Activated T-cell treated with anti-CD3 and anti-CD28 coated beads, Interleukin-2, amount 50 U/mL, for 24 hours (primary cell): ENCODE results near the gene HSPB9.

Experiments
- DNase-seq: peaks from one replicate; pipeline ENCODE4 v3.0.0-alpha.2; 2020
- H3K27ac Mint-ChIP-seq: 2 replicates; pipeline ENCODE4 v1.8.0; 2020; ENCODE audit warnings: mild to moderate bottlenecking, mixed read lengths
- H3K27me3 Mint-ChIP-seq: 2 replicates; pipeline ENCODE4 v1.8.0; 2020; ENCODE audit warnings: mixed read lengths
- H3K36me3 Mint-ChIP-seq: 2 replicates; pipeline ENCODE4 v1.8.0; 2020; ENCODE audit warnings: low read depth, mixed read lengths
- H3K4me1 Mint-ChIP-seq: 2 replicates; pipeline ENCODE4 v1.8.0; 2020; ENCODE audit warnings: low read depth, mixed read lengths
- H3K4me3 Mint-ChIP-seq: 2 replicates; pipeline ENCODE4 v1.8.0; 2020; ENCODE audit warnings: mild to moderate bottlenecking, moderate library complexity, mixed read lengths
- H3K9me3 Mint-ChIP-seq: 2 replicates; pipeline ENCODE4 v1.8.0; 2020; ENCODE audit warnings: mixed read lengths

Gene HSPB9

DNA sequence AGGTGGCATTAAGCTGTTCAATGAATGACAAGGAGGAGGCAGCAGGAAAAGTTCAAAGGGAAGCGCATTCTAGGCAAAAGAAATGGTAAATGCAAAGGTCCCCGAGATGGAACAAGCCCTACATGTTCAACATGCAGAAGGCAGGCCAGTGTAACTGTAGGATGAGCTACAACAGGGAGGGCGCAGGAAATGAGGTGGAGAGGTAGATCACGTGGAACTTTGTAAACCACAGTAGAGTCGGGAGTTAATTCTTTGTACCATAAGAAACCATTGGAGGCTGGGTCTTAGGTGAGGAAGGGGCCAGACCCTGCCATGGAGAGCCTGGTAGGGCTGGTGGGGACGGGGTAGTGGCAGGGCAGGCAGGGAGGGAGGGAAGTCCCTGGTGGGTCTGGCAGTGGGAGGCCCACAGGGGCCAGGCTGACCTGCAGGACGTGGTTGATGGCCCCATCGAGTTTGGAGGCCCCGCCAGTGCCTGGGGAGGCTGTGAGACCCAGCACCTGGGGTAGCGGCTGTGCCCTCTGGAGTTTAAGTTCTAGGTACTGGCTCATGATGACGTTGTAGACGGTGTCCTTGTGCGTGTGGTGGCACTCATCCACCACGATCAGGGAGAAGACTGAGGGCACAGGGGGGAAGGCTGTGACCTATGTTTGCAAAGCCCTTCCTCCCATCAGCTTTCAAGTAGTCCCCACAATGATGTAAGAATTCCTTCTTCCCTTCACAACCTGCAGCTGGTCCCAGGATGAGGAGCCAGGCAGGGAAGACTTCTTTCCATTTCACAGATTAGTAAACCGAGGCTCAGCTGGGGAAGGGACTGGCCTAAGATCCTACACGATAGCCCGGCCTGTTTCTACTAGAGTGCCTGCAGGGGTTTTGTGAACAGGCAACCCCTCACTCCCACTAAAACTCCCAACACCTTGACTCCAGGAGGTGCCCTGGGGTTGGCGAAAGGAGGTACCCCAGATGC, 12.0 kb upstream of the HSPB9 start:
- H3K4me1 Mint-ChIP-seq = peaks cover 45% of the 10 kb centered on the region
- peaks cover 23% of the 10 kb centered on the region for H3K36me3 Mint-ChIP-seq
- no peaks in the 10 kb centered on the region for H3K9me3 Mint-ChIP-seq
- H3K27me3 Mint-ChIP-seq = no peaks in the 10 kb centered on the region
- peak overlapping the region; percentile 62 for H3K27ac Mint-ChIP-seq
- no peak overlapping the region for H3K4me3 Mint-ChIP-seq
- no peak for DNase-seq

DNA sequence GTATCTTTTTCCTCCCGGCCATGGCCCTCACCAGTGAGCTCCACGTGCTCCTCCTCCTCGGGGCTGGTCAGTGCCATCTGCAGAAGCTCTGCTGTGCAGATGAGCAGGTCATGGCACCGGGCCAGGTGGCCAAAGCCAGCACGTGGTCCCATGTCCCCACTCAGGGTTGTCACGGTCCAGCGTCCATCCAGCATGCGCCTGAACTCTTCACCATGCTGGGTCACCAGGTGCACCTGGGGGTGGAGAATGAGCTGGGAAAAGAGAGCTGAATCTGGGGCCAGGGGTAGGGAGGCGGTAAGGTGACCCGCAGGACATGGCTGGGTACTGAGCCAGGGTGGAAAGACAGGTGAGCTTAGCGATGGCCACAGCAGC, 11.4 kb upstream of the HSPB9 start:
- H3K36me3 Mint-ChIP-seq = peaks cover 30% of the 10 kb centered on the region
- H3K4me3 Mint-ChIP-seq = no peak overlapping the region
- no peak for DNase-seq
- H3K4me1 Mint-ChIP-seq = peaks cover 46% of the 10 kb centered on the region
- H3K9me3 Mint-ChIP-seq = no peaks in the 10 kb centered on the region
- H3K27me3 Mint-ChIP-seq = no peaks in the 10 kb centered on the region
- H3K27ac Mint-ChIP-seq = peak overlapping the region; percentile 35

DNA sequence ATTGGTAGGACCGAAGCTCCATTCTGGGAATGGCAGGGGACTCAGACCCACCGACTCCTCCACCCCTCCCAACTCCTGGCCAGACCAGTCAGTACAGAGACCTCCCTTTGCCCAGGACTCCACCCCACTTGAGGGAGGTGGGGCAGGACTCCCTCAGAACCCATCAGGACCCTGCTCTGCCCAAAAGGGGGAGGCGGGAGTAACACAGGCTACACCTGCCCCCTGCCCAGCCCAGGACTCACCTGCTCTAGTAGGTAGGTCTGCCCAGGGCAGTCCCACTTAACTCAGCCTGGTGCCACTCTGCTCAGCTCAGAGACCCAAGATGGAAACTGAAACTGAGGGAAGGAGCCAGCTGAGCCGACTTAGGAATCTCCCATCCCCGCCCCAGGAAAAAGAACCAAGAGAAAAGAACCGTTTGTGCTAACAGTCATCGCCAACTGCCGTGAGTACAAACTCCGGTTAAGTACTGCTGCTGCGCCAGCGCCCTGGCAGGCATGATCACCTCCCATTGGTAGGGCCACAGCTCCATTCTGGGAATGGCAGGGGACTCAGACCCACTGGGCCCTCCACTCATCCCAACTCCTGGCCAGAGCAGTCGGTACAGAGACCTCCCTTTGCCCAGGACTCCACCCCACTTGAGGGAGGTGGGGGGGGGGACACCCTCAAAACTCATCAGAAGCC, 10.6 kb upstream of the HSPB9 start:
- Mint-ChIP-seq H3K27me3 (no peaks in the 10 kb centered on the region), H3K27ac (peak overlapping the region; percentile 96), H3K4me3 (peak overlapping the region; percentile 70), H3K9me3 (no peaks in the 10 kb centered on the region), H3K4me1 (peaks cover 48% of the 10 kb centered on the region), H3K36me3 (peaks cover 37% of the 10 kb centered on the region)
- no peak for DNase-seq

DNA sequence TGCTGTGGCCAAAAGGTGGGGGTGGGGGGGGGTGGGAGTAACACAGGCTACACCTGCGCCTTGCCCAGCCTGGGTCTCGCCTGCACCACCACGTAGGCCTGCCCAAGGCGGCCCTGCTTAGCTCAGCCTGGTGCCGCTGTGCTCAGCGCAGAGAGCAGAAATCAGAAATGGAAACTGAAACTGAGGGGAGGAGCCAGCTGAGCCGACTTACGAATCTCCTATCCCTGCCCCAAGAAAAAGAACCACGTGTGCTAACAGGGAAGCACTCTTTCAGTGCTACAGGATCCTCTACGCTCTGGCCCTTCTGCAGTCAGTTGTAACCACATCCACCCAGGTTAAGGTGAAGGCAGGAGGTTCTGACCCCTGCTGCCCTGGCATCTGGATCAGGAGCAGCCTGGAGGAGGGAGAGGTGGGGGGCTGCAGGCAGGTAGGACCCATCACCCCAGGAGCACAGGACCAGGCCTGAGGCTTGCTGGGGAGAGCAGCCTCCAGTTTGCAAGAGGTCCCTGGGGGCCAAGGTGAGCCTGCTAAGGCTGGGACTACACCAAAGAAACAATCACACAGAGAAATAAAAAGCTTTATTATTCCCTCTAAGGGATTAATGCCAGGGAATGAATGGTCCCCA, 9.9 kb upstream of the HSPB9 start, which contains the start of gene DHX58:
TSS of gene DHX58 (minus strand) at position 163 of the 625 bp plus-strand sequence. CDS start 822 bp downstream, outside the sequence.
- peak; percentile 80 for DNase-seq
- Mint-ChIP-seq H3K9me3 (no peaks in the 10 kb centered on the region), H3K4me3 (peak within 1 kb of the TSS; percentile 70), H3K27me3 (no peaks in the 10 kb centered on the region), H3K36me3 (peaks cover 44% of the 10 kb centered on the region), H3K4me1 (peaks cover 46% of the 10 kb centered on the region), H3K27ac (peak within 1 kb of the TSS; percentile 96)

DNA sequence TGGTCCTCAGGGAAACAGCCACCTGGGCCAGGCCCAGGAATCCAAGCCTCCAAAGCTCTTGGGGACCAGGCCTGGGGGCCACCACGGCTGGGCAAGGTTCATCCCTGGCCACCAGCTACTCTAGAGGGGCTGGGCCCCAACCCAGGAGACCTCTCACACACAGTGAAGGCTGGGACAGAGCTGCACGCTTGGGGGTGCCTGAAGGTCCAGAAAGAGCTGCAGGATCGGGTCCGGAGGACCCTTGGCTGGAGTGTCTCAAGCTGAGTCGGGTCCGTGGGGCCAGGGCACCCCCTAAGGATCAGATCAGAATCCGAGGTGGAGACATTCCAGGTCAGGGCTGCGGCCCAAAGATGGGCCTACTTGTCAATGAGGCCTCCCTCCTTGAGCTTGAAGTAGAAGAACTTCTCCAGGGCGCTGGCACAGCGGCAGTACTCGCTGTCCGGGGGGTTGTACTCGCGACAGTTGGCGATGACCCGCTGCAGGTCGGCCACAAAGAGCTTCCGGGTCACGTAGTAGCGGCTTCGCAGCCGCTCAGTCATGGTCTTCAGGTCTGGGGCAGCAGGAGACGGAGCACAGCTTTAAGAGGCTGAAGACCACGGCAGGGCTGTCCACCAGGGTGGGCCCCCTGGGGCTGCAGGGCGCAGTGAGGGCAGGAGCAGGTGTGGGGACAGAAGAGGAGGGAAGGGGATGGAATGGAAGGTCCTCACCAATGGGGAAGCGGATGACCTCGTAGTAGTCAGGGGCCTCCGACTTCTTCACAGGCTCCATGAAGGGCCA, 9.1 kb upstream of the HSPB9 start:
- no peaks in the 10 kb centered on the region for H3K9me3 Mint-ChIP-seq
- no peaks in the 10 kb centered on the region for H3K27me3 Mint-ChIP-seq
- H3K36me3 Mint-ChIP-seq = peaks cover 52% of the 10 kb centered on the region
- H3K4me1 Mint-ChIP-seq = peaks cover 43% of the 10 kb centered on the region
- peak overlapping the region; percentile 96 for H3K27ac Mint-ChIP-seq
- DNase-seq = no peak
- H3K4me3 Mint-ChIP-seq = no peak overlapping the region

DNA sequence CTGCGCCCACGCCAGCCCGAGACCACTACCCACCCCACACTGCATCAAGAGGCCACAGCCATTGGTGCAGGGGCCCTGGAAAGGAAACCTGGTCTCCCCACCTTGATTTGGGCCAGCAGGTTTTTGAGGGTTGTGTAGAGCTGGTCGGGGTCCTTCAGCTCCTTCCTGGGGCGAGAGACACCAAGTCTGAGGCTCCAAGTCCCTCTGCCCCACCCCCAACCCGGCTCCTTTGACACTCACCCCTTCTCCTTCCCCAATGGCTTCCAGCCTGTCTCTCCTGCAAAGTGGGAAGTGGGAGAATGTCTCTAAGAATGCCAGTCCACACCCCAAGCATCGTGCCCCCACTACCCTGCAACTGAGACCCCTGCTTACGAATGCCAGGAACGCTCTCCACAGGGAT, 8.5 kb upstream of the HSPB9 start:
- Mint-ChIP-seq H3K4me3 (no peak overlapping the region), H3K4me1 (peaks cover 49% of the 10 kb centered on the region), H3K27ac (no peak overlapping the region), H3K27me3 (no peaks in the 10 kb centered on the region), H3K36me3 (peaks cover 59% of the 10 kb centered on the region), H3K9me3 (no peaks in the 10 kb centered on the region)
- DNase-seq = no peak

DNA sequence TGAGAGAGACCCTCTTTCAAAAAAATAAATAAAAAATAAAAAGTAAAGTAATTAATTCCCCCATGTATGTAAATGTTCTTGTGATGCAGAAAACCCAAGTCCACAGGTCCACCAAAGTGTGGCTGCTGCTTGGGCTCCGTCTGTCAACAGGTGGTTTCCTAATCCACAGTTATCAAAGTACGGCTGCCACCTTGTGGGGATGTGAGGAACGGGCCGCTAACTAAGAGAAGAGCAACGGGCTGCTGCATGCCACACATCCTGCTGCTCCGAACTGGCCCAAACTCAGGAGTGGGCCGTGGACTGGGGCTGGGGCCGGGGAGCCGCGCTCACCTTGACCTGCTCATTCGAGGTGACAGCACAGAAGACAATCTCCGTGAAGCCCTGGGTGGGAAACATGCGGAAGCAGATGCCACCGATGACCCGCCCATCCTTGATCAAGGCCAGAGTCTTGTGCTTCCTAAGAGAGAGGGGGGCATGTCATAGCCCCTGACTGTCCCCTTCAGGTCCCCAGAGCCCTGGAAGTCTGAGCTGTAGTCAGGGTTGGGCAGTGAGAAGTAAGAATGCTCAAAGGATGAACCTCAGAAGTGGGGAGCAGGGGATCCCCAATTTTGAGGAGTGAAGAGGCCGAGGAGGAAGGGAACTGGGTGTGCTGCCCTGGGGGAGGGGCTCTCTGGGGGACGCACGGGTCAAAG, 5.8 kb upstream of the HSPB9 start:
- Mint-ChIP-seq H3K4me3 (no peak overlapping the region), H3K36me3 (peaks cover 74% of the 10 kb centered on the region), H3K27ac (peak overlapping the region; percentile 7), H3K27me3 (no peaks in the 10 kb centered on the region), H3K9me3 (no peaks in the 10 kb centered on the region), H3K4me1 (peaks cover 49% of the 10 kb centered on the region)
- DNase-seq = peak; percentile 84

DNA sequence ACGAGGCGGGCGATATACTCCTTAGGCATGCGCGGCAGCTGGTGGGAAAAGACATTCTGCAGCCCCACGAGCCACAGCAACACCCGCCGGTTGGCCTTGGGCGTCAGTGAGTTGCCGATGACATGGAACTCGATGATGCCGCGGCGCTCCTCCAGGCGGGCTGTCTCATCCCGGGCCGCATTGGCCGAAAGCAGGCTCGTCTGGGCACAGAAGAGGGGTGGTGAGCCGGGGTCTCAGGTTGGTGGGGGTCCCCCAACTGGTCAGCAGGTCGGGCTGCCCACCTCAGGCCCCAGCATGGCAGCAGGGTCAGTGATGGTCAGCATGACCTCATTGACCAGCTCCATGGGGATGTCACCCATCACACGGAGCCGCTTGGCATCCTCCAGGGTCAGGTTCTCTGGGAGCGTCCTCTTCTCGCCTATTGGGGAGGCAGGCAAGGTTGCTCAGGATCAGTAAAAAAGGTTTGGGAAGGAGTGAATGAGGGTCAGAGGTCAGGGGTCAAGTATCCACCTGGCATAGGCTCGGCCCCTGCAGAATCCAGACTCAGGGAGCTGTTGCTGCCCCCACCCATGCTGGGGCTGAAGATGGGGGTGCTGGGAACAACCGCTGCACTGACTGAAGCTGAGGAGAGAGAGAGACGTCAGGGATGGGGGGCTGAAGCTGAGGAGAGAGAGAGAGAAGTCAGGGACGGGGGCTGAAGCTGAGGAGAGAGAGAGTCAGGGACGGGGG, 5.0 kb upstream of the HSPB9 start:
- no peak for DNase-seq
- no peaks in the 10 kb centered on the region for H3K27me3 Mint-ChIP-seq
- peaks cover 81% of the 10 kb centered on the region for H3K36me3 Mint-ChIP-seq
- H3K4me3 Mint-ChIP-seq = no peak overlapping the region
- H3K9me3 Mint-ChIP-seq = no peaks in the 10 kb centered on the region
- H3K27ac Mint-ChIP-seq = no peak overlapping the region
- peaks cover 43% of the 10 kb centered on the region for H3K4me1 Mint-ChIP-seq

DNA sequence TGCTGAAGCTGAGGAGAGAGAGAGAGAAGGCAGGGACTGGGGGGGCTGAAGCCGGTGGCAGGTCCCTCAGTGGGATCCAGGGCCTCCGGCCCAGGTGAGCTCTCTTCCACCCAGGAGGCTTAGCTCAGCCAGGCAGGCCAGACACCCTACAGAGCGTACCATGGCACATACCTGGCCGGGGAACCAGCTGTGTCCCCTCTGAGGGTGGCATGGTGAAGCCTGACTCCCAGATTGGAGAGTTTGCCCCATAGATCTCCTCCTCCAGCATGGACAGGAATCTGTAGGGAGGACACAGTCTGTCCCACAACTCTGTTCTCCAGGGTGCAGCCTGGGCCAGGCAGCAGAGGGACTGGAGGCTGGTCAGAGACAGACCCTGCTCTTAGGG, 4.5 kb upstream of the HSPB9 start:
- Mint-ChIP-seq H3K27me3 (no peaks in the 10 kb centered on the region), H3K4me1 (peaks cover 37% of the 10 kb centered on the region), H3K27ac (peak overlapping the region; percentile 44), H3K36me3 (peaks cover 81% of the 10 kb centered on the region), H3K9me3 (no peaks in the 10 kb centered on the region), H3K4me3 (no peak overlapping the region)
- DNase-seq = no peak

DNA sequence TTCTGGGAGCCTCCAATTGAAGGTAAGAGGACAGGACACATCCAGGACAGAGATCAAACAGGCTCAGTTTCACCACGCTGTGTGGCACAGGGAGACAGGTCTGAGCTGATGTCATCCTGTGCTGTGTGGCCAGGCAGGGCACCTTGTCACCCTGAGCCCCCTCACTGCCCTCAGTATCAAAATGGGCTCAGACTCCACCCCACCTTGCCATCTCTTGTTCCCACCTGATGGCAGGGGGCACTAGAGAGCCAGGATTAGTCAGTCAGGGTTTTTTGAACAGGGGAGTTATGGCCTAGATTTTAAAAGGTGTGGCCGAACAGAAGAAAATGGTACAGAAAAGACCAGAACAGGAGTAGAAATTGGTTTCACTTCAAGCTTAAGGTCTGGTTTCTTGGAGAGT, 4.1 kb upstream of the HSPB9 start:
- no peaks in the 10 kb centered on the region for H3K27me3 Mint-ChIP-seq
- DNase-seq = no peak

DNA sequence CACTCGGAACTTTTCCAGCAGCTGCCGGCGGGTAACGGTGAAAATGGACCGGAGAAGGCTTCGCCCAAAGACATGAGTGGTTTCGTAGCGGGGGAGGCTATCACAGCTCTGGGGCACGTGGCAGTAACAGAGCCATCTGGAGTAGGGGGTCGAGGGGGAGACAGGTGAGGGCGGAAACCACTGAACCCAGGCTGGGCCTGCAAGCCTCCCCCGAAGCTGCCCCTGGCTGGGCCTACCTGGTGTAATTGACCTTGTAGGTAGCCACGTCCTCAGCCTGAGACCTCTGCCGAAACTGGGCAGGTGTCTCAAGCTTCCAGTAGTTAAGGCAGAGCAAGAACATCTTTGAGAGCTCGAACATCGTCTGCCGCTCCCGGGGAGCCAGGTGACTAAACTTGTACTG, 3.3 kb upstream of the HSPB9 start:
- peaks cover 35% of the 10 kb centered on the region for H3K4me1 Mint-ChIP-seq
- no peaks in the 10 kb centered on the region for H3K9me3 Mint-ChIP-seq
- H3K4me3 Mint-ChIP-seq = peak overlapping the region; percentile 77
- H3K36me3 Mint-ChIP-seq = peaks cover 76% of the 10 kb centered on the region
- H3K27me3 Mint-ChIP-seq = no peaks in the 10 kb centered on the region
- peak overlapping the region; percentile 89 for H3K27ac Mint-ChIP-seq
- DNase-seq = no peak

More for the DNA sequence above, 4.1 kb upstream of the HSPB9 start:
- H3K4me1 Mint-ChIP-seq = peaks cover 36% of the 10 kb centered on the region
- H3K9me3 Mint-ChIP-seq = no peaks in the 10 kb centered on the region
- peaks cover 80% of the 10 kb centered on the region for H3K36me3 Mint-ChIP-seq
- peak overlapping the region; percentile 44 for H3K4me3 Mint-ChIP-seq
- H3K27ac Mint-ChIP-seq = peak overlapping the region; percentile 44

DNA sequence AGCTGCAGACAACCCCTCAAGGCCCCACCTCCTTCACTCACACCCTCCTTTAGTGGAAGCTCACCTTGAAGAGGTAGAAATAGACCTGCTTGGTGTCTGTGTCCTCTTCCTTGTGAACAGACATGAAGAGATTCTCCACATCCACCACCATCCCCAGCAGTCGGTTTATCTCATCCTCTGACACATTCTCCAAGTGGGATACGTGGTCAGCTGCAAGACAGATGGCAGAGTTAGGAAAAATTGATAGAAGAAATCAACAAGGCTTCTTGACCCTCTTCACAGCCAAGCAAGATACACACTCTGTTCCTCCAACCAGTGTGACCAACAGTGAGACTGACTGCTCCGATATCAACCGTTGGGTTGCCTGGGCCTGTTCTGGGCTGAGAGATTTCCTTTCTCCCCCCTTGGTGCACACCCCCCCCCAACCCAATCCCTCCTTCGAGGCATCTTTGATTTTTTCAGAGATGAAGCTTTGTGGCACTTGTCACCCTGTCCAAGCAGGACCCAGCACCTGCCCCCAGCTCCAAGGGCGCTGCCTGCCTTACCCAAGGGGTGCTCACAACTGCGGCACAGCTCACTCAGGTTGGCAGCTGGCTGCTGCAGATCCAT, 2.3 kb upstream of the HSPB9 start:
- no peak for DNase-seq
- Mint-ChIP-seq H3K27ac (peak overlapping the region; percentile 89), H3K27me3 (no peaks in the 10 kb centered on the region), H3K4me1 (peaks cover 35% of the 10 kb centered on the region), H3K36me3 (peaks cover 77% of the 10 kb centered on the region), H3K4me3 (peak overlapping the region; percentile 77), H3K9me3 (no peaks in the 10 kb centered on the region)
